Skeletal muscle cell (primary cell): ENCODE results near the gene MMD.
"Not testable (repeated sequence)": the region's sequence is repeated elsewhere in the genome, so short reads cannot be mapped to it uniquely, and the experiment has no call there.

Experiments
- DNase-seq: peaks from one replicate; pipeline ENCODE4 v3.0.0-alpha.2; 2010; ENCODE audit warnings: low read depth
- H3K4me3 ChIP-seq: 2 replicates; pipeline ENCODE4 v1.5.1; 2011; ENCODE audit warnings: low read depth, mild to moderate bottlenecking, control low read depth, low read length, moderate library complexity

The MMD gene

DNA sequence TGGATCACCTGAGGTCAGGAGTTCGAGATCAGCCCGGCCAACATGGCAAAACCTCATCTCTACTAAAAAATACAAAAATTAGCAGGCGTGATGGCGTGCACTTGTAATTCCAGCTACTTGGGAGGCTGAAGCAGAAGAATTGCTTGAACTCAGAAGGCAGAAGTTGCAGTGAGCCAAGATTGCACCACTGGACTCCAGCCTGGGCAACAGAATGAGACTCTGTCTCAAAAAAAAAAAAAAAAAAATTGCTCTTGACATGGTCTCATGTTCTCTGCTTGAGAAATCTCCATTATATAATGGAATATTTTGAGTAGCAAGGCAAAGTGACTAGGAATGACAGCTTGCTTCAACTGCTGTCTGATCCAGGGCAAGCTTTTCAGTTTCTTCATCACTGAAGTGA, 24.4 kb upstream of the MMD start:
- not testable (repeated sequence) for DNase-seq, H3K4me3 ChIP-seq

DNA sequence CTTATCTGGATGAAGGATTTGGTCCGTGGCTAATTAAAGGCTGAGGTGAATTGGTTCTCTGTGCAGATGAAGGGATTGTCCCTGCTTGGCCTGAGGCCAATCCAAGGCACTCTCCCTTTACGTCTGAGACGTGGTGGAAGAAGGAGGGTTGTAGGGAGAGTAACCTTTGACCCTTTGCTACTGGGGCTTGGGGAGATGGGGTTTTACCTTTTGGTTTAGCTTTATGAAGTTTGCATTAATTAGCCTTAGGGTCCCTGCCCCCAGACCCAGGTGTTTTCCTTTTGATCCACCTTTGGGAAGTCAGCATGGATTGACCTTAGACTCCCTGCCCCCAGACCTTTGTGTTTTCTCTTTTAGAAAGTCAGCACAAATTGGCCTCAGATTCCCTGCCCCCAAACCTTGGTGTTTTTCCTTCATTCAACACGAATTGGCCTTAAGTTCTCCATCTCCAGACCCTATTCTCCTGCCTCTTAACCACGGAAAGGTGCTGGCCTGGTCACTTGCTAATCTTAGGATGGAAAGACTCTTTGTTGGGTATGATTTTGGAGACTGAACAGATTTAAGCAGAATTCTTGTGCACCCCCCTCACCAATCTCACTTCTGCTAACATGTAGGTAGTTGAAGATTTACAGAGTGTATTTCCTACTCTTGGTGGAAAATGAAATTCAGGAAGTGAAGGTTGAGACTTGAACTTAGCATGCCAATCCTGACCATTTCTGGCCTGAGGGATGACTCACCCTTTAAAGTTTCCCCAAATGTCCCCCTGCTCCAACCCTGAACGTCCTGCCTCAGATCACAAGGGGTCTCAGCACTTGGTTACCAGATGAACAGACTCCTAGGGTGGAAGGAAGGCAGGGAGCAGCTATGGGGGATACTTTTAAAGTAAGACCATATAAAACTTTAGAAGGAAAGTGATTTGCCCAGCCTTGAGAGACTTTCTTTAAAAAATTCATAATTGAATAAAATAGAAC, 23.1 kb upstream of the MMD start:
- no peak overlapping the region for H3K4me3 ChIP-seq
- DNase-seq, result no peak

DNA sequence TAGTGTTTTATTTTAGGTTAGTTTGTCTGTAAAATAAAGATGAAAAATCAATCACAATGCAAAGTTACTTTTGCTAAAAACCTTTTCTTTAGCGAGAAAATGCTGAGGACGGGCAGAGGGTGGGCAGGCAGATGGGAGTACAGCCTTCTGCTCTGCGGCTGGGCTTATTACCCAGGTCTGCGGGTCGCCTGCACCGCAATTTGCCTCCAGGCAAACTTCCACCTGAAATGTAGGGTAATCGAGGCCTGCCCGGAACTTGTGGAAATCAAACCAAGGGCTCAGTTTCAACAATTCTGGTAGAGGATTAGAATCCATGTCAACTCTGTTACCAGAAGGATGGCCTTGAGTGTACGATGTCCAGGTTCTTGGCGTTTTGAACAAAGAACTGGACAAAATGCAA, 22.3 kb upstream of the MMD start:
- DNase-seq, result no peak

DNA sequence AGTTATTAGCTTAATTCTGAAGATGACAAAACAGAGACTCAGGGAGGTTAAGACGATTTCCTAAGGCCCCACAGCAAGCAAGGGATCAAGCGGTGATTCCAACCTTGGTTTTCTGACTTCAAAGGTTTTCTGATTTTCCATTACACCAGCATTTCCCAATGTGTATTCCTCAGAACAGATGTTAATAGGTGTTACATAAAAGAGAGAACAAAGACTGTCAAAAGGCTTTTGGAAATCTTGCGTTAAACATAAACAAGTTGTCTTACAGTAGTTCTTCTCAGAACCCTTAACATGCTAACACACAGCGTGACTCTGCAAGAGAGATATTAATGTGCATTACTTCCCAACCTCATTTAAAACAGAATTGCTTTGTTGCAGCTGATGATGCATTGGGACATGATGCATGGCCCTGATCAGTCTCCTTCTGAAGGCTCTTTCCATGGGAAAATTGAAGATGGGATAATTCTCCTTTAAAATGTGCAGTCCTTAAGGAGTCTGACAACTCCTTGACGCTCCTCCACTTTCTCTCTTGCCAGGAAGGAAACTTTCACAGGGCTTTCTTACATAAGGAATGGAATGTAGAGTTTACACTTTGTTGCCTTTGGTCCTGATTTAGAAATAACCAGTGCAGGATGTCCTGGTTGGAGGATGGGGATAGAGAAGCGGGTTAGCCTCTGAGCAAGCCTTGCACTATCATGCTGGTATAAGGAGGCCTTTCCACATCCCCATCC, 21.5 kb upstream of the MMD start:
- no peak for DNase-seq
- no peak overlapping the region for H3K4me3 ChIP-seq

More for the DNA sequence above, 22.3 kb upstream of the MMD start:
- H3K4me3 ChIP-seq, result no peak overlapping the region

DNA sequence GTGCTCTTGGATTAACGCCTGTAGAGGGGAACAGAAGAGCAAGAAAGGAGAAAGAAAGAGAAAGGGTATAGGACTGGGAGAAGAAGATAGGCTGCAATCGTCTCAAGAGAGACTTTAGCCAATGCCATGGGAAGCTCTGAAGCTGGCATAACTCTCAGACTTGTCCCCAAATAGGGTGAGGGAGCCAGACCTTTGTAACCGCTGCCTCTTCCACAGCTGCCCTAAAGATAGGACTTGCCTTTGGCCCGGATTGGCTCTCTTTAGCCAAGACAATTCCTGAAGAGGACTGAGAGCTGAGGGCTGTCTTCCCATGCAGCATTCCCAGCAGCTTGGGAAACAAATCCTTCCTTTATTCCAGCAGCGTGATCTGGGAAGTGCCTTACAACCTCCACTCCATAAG, 20.8 kb upstream of the MMD start:
- DNase-seq, result no peak
- no peak overlapping the region for H3K4me3 ChIP-seq

DNA sequence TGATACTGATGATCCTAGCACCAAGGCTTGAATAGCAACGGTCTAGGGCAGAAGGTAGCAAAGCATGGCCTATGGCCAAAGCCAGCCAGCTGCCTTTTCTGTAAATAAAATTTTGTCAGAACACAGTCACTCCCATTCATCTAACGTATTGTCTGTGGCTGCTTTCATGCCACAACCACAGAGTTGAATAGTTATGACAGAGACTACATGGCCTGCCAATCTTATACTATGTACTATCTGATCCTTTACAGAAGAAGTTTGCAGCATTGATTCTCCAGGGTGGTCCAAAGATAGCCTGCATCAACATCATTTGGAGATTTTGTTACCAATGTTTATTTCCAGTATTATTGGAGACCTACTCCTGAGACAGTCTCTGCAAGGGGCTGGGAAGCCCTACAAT, 19.9 kb upstream of the MMD start:
- no peak for DNase-seq
- no peak overlapping the region for H3K4me3 ChIP-seq

DNA sequence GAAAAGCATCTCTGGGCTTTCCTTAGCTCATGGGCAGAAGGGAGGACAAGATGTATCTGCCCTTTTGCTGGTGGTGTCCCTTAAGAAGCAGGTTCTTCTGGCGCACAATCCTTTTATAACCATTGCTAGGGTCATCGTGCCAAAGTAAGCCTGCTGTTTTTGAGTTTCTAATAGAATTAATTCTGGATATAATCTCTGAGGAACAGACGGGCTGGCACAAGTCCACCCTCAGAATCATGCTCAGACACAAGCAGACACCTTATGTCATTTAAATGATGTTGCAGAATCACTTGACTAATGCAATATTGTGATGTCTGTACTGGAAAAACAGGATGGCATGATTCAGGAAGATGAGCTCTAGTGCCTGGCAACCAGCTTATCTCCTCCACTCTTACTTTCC, 18.8 kb upstream of the MMD start:
- no peak overlapping the region for H3K4me3 ChIP-seq
- no peak for DNase-seq

DNA sequence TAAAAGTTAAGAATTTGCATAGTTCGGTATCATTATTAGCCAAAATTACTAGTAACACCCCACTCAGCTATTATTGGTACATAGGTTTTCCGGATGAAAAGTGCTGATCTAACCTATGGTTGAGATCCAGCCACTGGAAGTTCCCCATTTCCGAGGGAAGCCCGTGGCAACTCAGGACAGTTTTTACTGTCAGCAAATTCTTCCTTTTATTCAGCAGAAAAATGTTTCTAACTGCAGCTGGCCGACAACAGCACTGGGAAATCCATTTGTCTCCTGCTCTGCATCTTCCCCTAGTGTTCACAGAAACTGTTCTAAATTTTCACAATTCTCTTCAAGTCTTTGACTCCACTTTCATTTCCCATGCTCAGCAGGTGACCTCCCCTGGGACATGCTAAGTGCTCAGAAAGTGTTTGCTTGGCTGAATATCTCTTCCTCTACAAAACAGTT, 15.5 kb upstream of the MMD start:
- no peak overlapping the region for H3K4me3 ChIP-seq
- no peak for DNase-seq

DNA sequence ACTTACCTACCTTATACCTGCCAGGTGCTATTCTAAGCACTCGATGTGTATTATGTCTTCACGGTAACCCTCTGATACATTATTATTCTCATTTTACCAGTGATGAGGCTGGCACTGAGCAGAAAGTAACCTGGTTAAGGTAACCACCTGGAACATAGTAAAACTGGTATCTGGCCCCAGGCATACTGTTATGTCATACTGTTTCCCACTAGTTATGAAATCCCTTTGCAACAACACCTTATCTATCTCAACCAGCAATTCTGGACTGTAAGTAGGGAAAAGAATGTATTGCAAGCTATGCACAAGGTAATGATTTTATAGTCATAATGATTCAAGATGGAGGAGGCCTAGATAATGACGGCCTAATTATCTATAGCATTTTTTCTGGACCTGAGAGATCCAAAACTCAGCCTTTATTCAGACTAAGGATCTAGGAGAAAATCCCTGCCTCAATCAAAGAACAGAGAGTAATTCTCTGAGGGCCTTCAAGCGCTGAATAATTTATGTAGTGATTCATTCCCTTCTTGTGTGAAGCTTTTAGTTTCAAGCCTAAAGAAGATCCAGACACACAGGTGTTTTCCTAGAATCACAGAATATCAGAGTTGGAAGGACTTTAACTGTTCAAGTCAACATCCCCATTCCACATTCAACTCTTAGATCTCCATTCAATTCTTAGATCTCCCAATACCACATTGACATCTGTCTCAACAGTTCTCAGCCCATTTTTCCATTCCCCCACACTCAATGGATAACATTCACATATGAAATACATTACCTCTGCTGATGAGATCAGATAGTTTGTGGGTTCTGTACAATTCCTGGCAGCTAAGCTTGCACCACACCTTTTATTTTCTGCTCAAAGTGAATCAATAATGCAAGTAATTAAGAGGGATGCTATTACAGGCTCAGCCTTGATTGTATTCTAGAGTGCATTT, 14.9 kb upstream of the MMD start:
- DNase-seq, result no peak
- no peak overlapping the region for H3K4me3 ChIP-seq

DNA sequence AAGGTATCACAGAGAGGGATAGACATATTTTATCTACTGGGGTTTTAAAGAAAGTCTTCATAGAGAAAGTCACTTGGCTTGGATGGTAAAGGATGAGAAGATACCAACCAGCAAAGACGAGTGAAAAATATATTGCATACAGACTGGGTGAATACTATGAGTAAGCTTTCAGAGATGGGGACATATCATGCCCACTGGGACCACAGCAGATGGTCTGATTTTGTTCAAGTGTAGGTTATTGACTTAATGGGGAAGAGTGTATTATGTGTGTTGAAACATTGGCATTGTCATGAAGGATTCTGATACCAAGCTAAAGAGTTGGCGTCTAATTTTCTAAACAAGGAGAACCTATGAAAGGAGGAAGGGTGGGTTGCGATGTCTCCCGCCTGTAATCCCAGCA, 13.8 kb upstream of the MMD start:
- H3K4me3 ChIP-seq, result no peak overlapping the region
- DNase-seq, result no peak

DNA sequence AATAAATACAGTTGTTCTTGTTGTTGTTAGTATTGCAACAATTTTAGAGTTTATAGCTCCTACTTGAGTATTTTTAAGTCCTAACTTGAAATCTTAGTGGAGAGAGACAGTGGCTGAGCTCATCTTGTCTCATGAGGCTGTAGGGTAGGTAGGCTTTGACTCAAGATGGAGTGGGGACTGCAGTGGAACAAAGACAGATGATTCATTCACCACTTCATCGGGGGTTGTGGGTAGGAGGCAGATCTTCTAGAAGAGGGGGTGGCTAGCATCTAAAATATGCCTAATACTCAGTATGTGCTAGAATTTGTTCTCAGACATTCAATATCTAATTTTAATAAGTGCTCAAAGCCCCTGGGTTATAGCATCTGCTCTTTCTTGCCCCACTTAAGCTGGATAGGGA, 13.1 kb upstream of the MMD start:
- DNase-seq, result no peak
- H3K4me3 ChIP-seq, result no peak overlapping the region

DNA sequence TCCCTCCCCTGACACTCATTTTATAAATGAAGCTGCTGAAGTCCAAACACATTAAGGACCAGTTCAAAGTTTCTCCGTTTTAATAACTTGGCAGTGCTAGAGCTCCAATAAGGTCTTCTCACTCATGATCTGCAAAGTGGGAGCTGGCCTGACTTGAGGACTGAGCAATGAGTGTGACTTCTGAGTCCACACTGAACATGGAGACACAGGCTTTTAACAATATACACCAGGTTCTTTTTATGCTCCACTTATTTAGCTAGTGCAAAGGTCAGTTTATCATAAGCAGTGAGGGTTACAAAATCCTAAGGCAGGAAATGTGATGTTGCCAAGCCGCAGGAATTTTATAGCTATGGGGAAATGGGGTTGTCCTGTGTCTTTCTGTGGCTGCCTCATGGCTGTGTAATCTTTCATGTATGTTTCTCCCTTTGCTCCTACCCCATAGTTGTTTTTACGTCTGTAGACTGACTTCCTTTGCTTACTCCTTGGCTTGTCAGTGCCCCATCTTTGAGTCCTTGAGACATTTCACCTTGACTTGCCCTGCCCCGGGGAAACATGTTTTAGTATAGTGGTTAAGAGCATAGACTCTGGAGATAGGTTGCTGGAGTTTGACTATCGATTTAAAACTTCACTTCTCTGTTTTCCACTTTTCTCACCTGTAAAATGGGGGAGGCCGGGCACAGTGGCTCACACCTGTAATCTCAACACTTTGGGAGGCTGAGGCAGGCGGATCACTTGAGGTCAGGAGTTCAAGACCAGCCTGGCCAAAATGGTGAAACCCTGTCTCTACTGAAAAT, 12.2 kb upstream of the MMD start:
- H3K4me3 ChIP-seq, result no peak overlapping the region
- DNase-seq, result peak; percentile 91

DNA sequence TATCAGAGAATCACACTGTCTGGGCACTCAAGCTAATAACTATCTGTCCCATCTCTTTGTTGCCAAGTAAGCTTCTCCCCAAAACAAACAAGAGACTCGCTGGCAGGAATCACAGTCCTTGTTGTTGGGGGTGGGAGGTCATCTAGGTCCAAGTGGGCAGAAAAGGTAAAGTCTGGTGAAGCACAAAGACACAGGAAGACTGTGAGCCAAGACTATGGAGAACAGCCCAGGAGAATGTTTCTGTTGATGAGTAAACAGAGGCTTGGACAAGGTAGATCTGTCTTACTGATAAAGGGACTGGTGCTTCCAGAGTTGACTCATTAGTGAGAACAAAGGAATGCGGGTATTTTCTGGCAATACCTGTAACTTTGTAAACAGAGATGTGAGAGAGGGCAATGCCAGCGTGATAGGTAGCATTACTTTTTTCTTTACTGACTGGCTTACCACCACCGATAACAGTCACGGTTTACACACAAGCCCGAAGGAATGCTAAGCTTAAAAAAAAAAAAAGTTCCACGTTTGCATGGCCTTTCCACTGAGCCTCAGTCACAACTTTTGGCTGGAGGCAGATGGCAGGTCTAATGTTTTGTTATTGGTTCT, 11.5 kb upstream of the MMD start:
- no peak overlapping the region for H3K4me3 ChIP-seq
- no peak for DNase-seq

DNA sequence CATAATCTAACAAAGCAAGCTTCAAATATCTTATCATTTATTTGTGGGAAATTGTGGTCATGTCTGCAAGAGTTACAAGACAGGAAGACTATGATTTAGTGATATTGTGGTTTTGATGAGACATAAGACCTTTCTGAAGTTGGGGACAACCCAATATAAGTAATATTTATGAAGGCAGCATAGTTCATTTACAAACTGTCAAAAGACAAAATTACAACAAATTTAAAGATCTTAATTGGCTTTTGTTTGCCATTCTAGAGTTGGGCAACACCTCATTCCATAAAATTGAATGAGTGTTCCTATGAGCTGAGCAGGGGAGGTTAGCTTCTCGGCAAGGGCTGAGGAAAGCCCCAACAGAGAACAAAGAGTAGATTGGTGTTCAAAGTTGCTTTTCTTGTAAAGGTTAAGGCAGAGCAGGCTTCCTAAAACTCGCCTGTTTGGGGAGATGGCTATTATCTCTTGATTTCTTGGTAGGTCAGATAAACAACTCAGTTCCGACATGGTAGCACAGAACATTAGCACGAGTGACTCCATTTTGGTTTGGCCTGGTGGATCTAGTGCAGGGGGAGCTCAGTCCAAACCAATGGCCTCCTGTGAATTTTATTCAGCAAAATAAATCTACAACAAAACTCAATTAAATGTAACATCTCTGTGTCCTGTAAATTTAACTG, 10.9 kb upstream of the MMD start:
- DNase-seq, result no peak
- no peak overlapping the region for H3K4me3 ChIP-seq

DNA sequence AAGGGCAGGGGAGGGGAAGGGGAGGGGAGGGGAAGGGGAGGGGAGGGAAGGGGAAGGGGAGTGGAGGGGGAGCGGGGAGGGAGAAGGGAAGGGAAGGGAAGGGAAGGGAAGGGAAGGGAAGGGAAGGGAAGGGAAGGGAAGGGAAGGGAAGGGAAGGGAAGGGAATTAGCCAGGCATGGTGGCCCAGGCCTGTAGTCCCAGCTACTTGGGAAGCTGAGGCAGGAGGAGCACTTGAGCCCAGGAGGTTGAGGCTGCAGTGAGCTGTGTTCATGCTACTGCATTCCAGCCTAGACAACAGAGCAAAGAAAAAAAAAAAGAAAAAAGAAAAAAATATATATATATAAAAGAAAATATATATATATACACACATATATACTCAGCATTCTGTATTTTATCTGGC, 10.3 kb upstream of the MMD start:
- not testable (repeated sequence) for DNase-seq, H3K4me3 ChIP-seq

DNA sequence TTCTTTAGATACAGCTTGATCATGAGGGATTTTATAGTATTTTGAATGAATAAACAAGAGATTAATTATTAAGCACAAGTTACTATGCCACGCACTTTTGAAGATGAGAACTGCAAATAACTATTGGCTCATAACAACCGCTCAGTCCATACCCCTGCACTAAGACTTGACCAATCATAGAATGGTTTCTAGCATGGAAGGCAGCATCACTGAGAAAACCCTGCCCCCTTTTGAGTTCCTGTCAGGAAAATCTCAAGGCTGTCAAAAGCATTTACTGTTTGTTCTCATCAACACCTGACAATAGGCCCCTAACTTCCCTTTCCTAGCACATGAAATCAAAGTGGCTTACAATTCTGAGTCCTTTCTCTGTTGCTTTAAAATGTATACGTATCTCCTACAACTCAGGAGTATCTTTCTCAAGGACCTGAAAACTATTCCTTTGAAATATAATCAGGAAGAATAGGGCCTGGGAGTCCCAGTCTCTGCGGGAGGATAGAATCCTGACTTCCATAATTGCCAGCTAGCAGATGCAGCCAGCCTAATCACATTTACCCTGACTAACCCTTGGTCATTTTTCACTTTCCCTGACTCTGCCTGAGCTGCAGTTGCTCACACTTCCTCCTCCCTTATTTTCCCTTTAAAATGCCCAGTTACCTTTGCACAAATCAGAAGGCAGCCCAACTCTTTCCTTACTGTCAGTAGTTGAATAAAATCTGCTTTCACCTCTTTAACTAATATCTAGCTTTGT, 9.1 kb upstream of the MMD start:
- H3K4me3 ChIP-seq, result no peak overlapping the region
- DNase-seq, result no peak

DNA sequence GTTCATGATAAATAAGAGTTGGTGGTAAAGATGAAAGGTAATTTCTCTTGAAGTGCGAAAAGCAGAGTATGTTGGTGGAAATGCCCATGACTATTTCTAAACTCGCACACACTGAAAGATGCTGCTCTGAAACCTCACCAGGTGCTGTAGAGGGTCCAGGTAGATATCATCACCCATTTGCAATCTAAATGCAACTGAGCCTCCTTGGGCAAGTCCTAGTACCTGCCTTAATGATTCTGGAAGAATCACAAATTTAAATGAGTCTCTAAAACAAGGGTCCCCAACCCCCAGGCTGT, 5.9 kb upstream of the MMD start:
- H3K4me3 ChIP-seq, result no peak overlapping the region
- DNase-seq, result no peak
